ENCODE data around the gene LRMDA. TPM values are rescaled to one million over a fixed set of nuclear protein-coding genes. Genes with fewer than 3 reads are reported as not detected.

LRMDA gene
- total RNA-seq, 1 experiment from 2014 or later, result 4.8 TPM

DNA sequence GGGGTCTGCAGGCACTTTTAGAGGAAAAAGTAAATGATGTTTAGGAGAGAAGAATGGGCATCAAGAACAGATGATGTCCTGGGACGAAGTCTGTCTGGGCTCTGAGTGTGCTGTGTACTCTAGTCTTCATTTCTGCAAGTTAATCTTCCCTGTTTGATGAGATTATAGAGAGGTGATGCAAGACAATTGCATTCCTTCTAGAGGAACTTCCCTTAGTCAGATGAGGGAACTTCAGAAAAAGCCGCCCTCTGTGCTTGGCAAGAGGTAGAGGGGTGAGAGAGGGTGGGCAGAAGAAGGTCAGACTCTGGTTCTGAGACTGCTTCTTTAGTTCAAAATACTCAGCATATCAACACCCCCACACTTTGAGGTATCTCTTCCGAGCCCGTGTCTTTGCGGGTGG is 797.9 kb downstream of the LRMDA start (continued):
- no peak for TF ChIP-seq ELF1 (IDR thresholded peaks at IDR 0.05; ENCODE audit: borderline replicate concordance, low read depth)
- no peak for TF ChIP-seq ZNF274 (IDR thresholded peaks at IDR 0.05; ENCODE audit: low read depth, low read length)
- no peak for TF ChIP-seq CEBPB (IDR thresholded peaks at IDR 0.05; ENCODE audit: low read depth)
- no peak for TF ChIP-seq FOSL1 (IDR thresholded peaks at IDR 0.05; ENCODE audit: low read depth)
- TF ChIP-seq EZH2 (IDR thresholded peaks at IDR 0.05), result no peak
- no peak for TF ChIP-seq CBX3 (IDR thresholded peaks at IDR 0.05; ENCODE audit: low read depth)
- TF ChIP-seq TCF7L2 (IDR thresholded peaks at IDR 0.05; ENCODE audit: borderline replicate concordance, extremely low read depth, insufficient read depth, insufficient read length), result no peak
- no peak for TF ChIP-seq RAD21 (IDR thresholded peaks at IDR 0.05; ENCODE audit: low read depth)

DNA sequence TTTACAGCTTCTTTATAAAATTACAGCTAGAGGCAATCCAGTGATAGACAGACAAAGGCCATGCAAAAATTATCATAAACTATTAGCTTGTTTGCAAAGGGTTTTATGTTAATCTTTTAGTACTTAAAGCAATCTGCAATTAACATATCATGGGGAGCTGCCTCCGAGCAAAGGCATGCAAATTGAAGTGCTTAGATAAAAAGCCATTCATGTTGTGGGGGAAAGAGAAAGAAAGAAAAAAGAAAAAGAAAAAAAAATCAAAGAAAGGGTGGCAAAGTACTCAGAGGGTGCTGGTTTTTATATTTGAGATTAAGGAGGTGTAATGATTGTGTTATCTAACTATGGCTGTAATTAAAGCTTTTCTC is 799.5 kb downstream of the LRMDA start:
- no peaks in the 10 kb centered on the region for H3K4me1 ChIP-seq (ENCODE audit: control insufficient read depth in 1 of 2, insufficient read depth in 2 of 2, low read length in 2 of 2)
- no peaks in the 10 kb centered on the region for H3K9me3 ChIP-seq (ENCODE audit: control insufficient read depth in 1 of 2, insufficient read depth in 1 of 2, low read depth in 1 of 2, low read length in 2 of 2)
- H4K20me1 ChIP-seq (ENCODE audit: insufficient read depth), result no peaks in the 10 kb centered on the region
- no peak overlapping the region for H3K27ac ChIP-seq (ENCODE audit: low read depth, low read length)
- no peaks in the 10 kb centered on the region for H3K9me2 ChIP-seq (ENCODE audit: insufficient read depth)
- H3K4me2 ChIP-seq (ENCODE audit: low read length), result no peak overlapping the region
- no peak overlapping the region for H3K9ac ChIP-seq (ENCODE audit: low read length)
- no peaks in the 10 kb centered on the region for H3K27me3 ChIP-seq (ENCODE audit: insufficient read depth, low read length)
- no TSS peak for BruUV-seq (replicated peaks)
- RAD21 ChIA-PET (ENCODE audit: low non-redundant PET in 1 of 2, low total read pairs in 2 of 2, uncharacterized antibody in 2 of 2, unreplicated experiment in 2 of 2), result no interaction called here
- no peak for TF ChIP-seq EZH2phosphoT487 (IDR thresholded peaks at IDR 0.05; ENCODE audit: borderline replicate concordance)
- TF ChIP-seq TCF7L2 (IDR thresholded peaks at IDR 0.05; ENCODE audit: borderline replicate concordance, extremely low read depth, insufficient read depth, insufficient read length), result no peak
- TF ChIP-seq CEBPB (IDR thresholded peaks at IDR 0.05; ENCODE audit: low read depth), result no peak
- TF ChIP-seq, protein P1, sequence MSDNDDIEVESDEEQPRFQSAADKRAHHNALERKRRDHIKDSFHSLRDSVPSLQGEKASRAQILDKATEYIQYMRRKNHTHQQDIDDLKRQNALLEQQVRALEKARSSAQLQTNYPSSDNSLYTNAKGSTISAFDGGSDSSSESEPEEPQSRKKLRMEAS (IDR thresholded peaks at IDR 0.05), result no peak
- TF ChIP-seq JUND (IDR thresholded peaks at IDR 0.05), result no peak
- TF ChIP-seq, protein P2, sequence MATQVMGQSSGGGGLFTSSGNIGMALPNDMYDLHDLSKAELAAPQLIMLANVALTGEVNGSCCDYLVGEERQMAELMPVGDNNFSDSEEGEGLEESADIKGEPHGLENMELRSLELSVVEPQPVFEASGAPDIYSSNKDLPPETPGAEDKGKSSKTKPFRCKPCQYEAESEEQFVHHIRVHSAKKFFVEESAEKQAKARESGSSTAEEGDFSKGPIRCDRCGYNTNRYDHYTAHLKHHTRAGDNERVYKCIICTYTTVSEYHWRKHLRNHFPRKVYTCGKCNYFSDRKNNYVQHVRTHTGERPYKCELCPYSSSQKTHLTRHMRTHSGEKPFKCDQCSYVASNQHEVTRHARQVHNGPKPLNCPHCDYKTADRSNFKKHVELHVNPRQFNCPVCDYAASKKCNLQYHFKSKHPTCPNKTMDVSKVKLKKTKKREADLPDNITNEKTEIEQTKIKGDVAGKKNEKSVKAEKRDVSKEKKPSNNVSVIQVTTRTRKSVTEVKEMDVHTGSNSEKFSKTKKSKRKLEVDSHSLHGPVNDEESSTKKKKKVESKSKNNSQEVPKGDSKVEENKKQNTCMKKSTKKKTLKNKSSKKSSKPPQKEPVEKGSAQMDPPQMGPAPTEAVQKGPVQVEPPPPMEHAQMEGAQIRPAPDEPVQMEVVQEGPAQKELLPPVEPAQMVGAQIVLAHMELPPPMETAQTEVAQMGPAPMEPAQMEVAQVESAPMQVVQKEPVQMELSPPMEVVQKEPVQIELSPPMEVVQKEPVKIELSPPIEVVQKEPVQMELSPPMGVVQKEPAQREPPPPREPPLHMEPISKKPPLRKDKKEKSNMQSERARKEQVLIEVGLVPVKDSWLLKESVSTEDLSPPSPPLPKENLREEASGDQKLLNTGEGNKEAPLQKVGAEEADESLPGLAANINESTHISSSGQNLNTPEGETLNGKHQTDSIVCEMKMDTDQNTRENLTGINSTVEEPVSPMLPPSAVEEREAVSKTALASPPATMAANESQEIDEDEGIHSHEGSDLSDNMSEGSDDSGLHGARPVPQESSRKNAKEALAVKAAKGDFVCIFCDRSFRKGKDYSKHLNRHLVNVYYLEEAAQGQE (IDR thresholded peaks at IDR 0.05; ENCODE audit: low read depth), result no peak
- TF ChIP-seq, protein P3, sequence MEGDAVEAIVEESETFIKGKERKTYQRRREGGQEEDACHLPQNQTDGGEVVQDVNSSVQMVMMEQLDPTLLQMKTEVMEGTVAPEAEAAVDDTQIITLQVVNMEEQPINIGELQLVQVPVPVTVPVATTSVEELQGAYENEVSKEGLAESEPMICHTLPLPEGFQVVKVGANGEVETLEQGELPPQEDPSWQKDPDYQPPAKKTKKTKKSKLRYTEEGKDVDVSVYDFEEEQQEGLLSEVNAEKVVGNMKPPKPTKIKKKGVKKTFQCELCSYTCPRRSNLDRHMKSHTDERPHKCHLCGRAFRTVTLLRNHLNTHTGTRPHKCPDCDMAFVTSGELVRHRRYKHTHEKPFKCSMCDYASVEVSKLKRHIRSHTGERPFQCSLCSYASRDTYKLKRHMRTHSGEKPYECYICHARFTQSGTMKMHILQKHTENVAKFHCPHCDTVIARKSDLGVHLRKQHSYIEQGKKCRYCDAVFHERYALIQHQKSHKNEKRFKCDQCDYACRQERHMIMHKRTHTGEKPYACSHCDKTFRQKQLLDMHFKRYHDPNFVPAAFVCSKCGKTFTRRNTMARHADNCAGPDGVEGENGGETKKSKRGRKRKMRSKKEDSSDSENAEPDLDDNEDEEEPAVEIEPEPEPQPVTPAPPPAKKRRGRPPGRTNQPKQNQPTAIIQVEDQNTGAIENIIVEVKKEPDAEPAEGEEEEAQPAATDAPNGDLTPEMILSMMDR (IDR thresholded peaks at IDR 0.05 in 2 of 3, conservative IDR thresholded peaks at IDR 0.05 in 1 of 3; ENCODE audit: borderline replicate concordance in 1 of 3, insufficient read depth in 1 of 3, low read depth in 2 of 3, low read length in 2 of 3), result no peak
- no peaks in the 10 kb centered on the region for H3K79me2 ChIP-seq (ENCODE audit: insufficient read depth, low read length)
- CTCF ChIA-PET, result no interaction called here
- intact Hi-C loops (cut with micrococcal nuclease), result no loop called here
- POLR2A ChIA-PET, result no interaction called here
- H2AFZ ChIP-seq (ENCODE audit: low read depth, low read length, poor library complexity, severe bottlenecking), result no peak overlapping the region
- ATAC-seq (no peak), DNase-seq (ENCODE audit: low read depth, low spot score) (no peak)
- no peaks in the 10 kb centered on the region for H3K36me3 ChIP-seq (ENCODE audit: control insufficient read depth in 1 of 2, insufficient read depth in 2 of 2, low read length in 2 of 2)
- no peak overlapping the region for H3K4me3 ChIP-seq (replicated peaks in 1 of 2; ENCODE audit: low read depth in 1 of 2, low read length in 2 of 2)

Measured in HCT116 (cell line).